Adrenal gland (tissue), 5 donors: ENCODE results near the gene SREBF1.

Experiments used
- CTCF ChIP-seq, 6 experiments: fragments of 450-650 bp in 4 of 6; fragments of 200-600 bp in 2 of 6; sonication (generic) in 1 of 6; IDR thresholded peaks; 1 replicate in 5 of 6; 2 replicates in 1 of 6; pipeline versions ENCODE4 v1.5.1 to v1.8.0; 2016 to 2021; ENCODE audit warnings: antibody characterized with exemption in 6 of 6, mild to moderate bottlenecking in 2 of 6, moderate library complexity in 1 of 6
- POLR2A ChIP-seq, 2 donors: fragments of 450-650 bp; IDR thresholded peaks; one replicate each; pipeline ENCODE4 v1.6.1; 2017; ENCODE audit warnings: antibody characterized with exemption in 2 of 2, mild to moderate bottlenecking in 2 of 2, moderate library complexity in 1 of 2
- donor health status: DM: no; HTN: no; CAD: no.

- TF ChIP-seq CTCF (IDR thresholded peaks at IDR 0.05) (no peak), POLR2A (IDR thresholded peaks at IDR 0.05) (no peak)
These were observed 73.7 kb downstream of the SREBF1 start for GRCh38 chr17:17763136-17763535.
